ENCODE measurements around the gene MARVELD1. TPM values are rescaled to one million over a fixed set of nuclear protein-coding genes. Genes with fewer than 3 reads are reported as not detected.

MARVELD1 gene
- total RNA-seq, 2 experiments from 2014 or later = 2.6 to 3.3 TPM

GRCh38 chr10:97737770-97738265 is 24.3 kb downstream of the MARVELD1 start:
- Mint-ChIP-seq H3K27me3 (no peaks in the 10 kb centered on the region), H3K9me3 (no peaks in the 10 kb centered on the region), H3K36me3 (peaks cover 20% of the 10 kb centered on the region), H3K4me3 (peak overlapping the region; percentile 96), H3K27ac (peak overlapping the region; percentile 97), H3K4me1 (peaks cover 32% of the 10 kb centered on the region)
- peak; percentile 10 for ATAC-seq (ENCODE audit: low read depth)
- no peak for DNase-seq
- POLR2A ChIA-PET = interaction anchor here (0.6 to 0.9 kb wide), 2 partner anchors 16 to 1878 kb away, joined by 3 read pairs; no protein-coding TSS in a partner anchor

GRCh38 chr10:97738616-97739015 is 25.1 kb downstream of the MARVELD1 start:
- peaks cover 36% of the 10 kb centered on the region for H3K4me1 Mint-ChIP-seq

GRCh38 chr10:97740613-97741012 is 27.1 kb downstream of the MARVELD1 start:
- H3K36me3 Mint-ChIP-seq = peaks cover 33% of the 10 kb centered on the region
- H3K9me3 Mint-ChIP-seq = no peaks in the 10 kb centered on the region
- no peaks in the 10 kb centered on the region for H3K27me3 Mint-ChIP-seq
- peaks cover 37% of the 10 kb centered on the region for H3K4me1 Mint-ChIP-seq
- H3K4me3 Mint-ChIP-seq = no peak overlapping the region
- POLR2A ChIA-PET = no interaction called here
- ATAC-seq (ENCODE audit: low read depth) (no peak), DNase-seq (no peak)
- H3K27ac Mint-ChIP-seq = no peak overlapping the region

More at GRCh38 chr10:97738616-97739015, 25.1 kb downstream of the MARVELD1 start:
- Mint-ChIP-seq H3K27me3 (no peaks in the 10 kb centered on the region), H3K27ac (no peak overlapping the region), H3K36me3 (peaks cover 25% of the 10 kb centered on the region), H3K9me3 (no peaks in the 10 kb centered on the region), H3K4me3 (peak overlapping the region; percentile 96)
- POLR2A ChIA-PET = interaction anchor here (0.6 to 0.9 kb wide), 2 partner anchors 15 to 1877 kb away, joined by 3 read pairs; no protein-coding TSS in a partner anchor
- DNase-seq (no peak), ATAC-seq (ENCODE audit: low read depth) (no peak)

- Mint-ChIP-seq H3K4me3 (no peak overlapping the region), H3K36me3 (peaks cover 36% of the 10 kb centered on the region), H3K9me3 (no peaks in the 10 kb centered on the region), H3K27me3 (no peaks in the 10 kb centered on the region), H3K27ac (no peak overlapping the region), H3K4me1 (peaks cover 20% of the 10 kb centered on the region)
- POLR2A ChIA-PET = interaction anchor here (0.5 kb wide), 1 partner anchor 1872 kb away, joined by 3 read pairs; no protein-coding TSS in a partner anchor
- DNase-seq (no peak), ATAC-seq (ENCODE audit: low read depth) (no peak)
Measured at GRCh38 chr10:97743169-97743943, 29.8 kb downstream of the MARVELD1 start.

- no peak for ATAC-seq (ENCODE audit: low read depth)
- POLR2A ChIA-PET = no interaction called here
- peaks cover 16% of the 10 kb centered on the region for H3K4me1 Mint-ChIP-seq
- H3K36me3 Mint-ChIP-seq = peaks cover 35% of the 10 kb centered on the region
- H3K27me3 Mint-ChIP-seq = no peaks in the 10 kb centered on the region
- no peak overlapping the region for H3K4me3 Mint-ChIP-seq
- no peaks in the 10 kb centered on the region for H3K9me3 Mint-ChIP-seq
- no peak overlapping the region for H3K27ac Mint-ChIP-seq
- no peak for DNase-seq
Measured at GRCh38 chr10:97744405-97745035, 31.0 kb downstream of the MARVELD1 start.

- H3K4me3 Mint-ChIP-seq = no peak overlapping the region
- peaks cover 9% of the 10 kb centered on the region for H3K4me1 Mint-ChIP-seq
- H3K27me3 Mint-ChIP-seq = no peaks in the 10 kb centered on the region
- no peaks in the 10 kb centered on the region for H3K9me3 Mint-ChIP-seq
- peaks cover 23% of the 10 kb centered on the region for H3K36me3 Mint-ChIP-seq
- no peak for ATAC-seq (ENCODE audit: low read depth)
- no peak overlapping the region for H3K27ac Mint-ChIP-seq
- DNase-seq = no peak
- POLR2A ChIA-PET = interaction anchor here (0.6 to 1.2 kb wide), 2 partner anchors 11 to 719 kb away, joined by 4 to 6 read pairs; partner anchors contain the start of gene ZFYVE27
Measured at GRCh38 chr10:97747573-97747972, 34.0 kb downstream of the MARVELD1 start.

GRCh38 chr10:97748116-97748515 is 34.6 kb downstream of the MARVELD1 start:
- H3K4me3 Mint-ChIP-seq = no peak overlapping the region
- H3K4me1 Mint-ChIP-seq = peaks cover 7% of the 10 kb centered on the region
- DNase-seq = no peak
- no peak for ATAC-seq (ENCODE audit: low read depth)
- H3K36me3 Mint-ChIP-seq = peaks cover 20% of the 10 kb centered on the region
- POLR2A ChIA-PET = no interaction called here
- no peak overlapping the region for H3K27ac Mint-ChIP-seq
- no peaks in the 10 kb centered on the region for H3K9me3 Mint-ChIP-seq
- no peaks in the 10 kb centered on the region for H3K27me3 Mint-ChIP-seq

- DNase-seq = no peak
- ATAC-seq (ENCODE audit: low read depth) = no peak
- H3K27ac Mint-ChIP-seq = no peak overlapping the region
- POLR2A ChIA-PET = interaction anchor here (0.8 kb wide), 1 partner anchor 15 kb away, joined by 3 read pairs; no protein-coding TSS in a partner anchor
- H3K4me3 Mint-ChIP-seq = no peak overlapping the region
- peaks cover 11% of the 10 kb centered on the region for H3K36me3 Mint-ChIP-seq
- no peaks in the 10 kb centered on the region for H3K4me1 Mint-ChIP-seq
- no peaks in the 10 kb centered on the region for H3K9me3 Mint-ChIP-seq
- H3K27me3 Mint-ChIP-seq = no peaks in the 10 kb centered on the region
Measured at GRCh38 chr10:97752956-97753355, 39.4 kb downstream of the MARVELD1 start.

- Mint-ChIP-seq H3K36me3 (peaks cover 12% of the 10 kb centered on the region), H3K27ac (no peak overlapping the region), H3K27me3 (no peaks in the 10 kb centered on the region), H3K9me3 (no peaks in the 10 kb centered on the region), H3K4me1 (no peaks in the 10 kb centered on the region), H3K4me3 (no peak overlapping the region)
- ATAC-seq (ENCODE audit: low read depth) (no peak), DNase-seq (no peak)
- POLR2A ChIA-PET = no interaction called here
Measured at GRCh38 chr10:97754726-97755125, 41.2 kb downstream of the MARVELD1 start.

- POLR2A ChIA-PET = interaction anchor here (0.6 kb wide), 1 partner anchor 13 kb away, joined by 3 read pairs; no protein-coding TSS in a partner anchor
- Mint-ChIP-seq H3K36me3 (peaks cover 15% of the 10 kb centered on the region), H3K4me3 (no peak overlapping the region), H3K4me1 (no peaks in the 10 kb centered on the region), H3K27ac (no peak overlapping the region), H3K27me3 (no peaks in the 10 kb centered on the region), H3K9me3 (no peaks in the 10 kb centered on the region)
- ATAC-seq (ENCODE audit: low read depth) (no peak), DNase-seq (no peak)
Measured at GRCh38 chr10:97755718-97756117, 42.2 kb downstream of the MARVELD1 start.

GRCh38 chr10:97757471-97757870 is 43.9 kb downstream of the MARVELD1 start:
- H3K27me3 Mint-ChIP-seq = no peaks in the 10 kb centered on the region
- no peaks in the 10 kb centered on the region for H3K4me1 Mint-ChIP-seq
- no peaks in the 10 kb centered on the region for H3K9me3 Mint-ChIP-seq
- no peak overlapping the region for H3K4me3 Mint-ChIP-seq
- ATAC-seq (ENCODE audit: low read depth) (no peak), DNase-seq (no peak)
- H3K27ac Mint-ChIP-seq = no peak overlapping the region
- POLR2A ChIA-PET = no interaction called here
- H3K36me3 Mint-ChIP-seq = peaks cover 19% of the 10 kb centered on the region

- no peak overlapping the region for H3K4me3 Mint-ChIP-seq
- ATAC-seq (ENCODE audit: low read depth) = peak; percentile 76
- H3K9me3 Mint-ChIP-seq = no peaks in the 10 kb centered on the region
- no peaks in the 10 kb centered on the region for H3K27me3 Mint-ChIP-seq
- H3K27ac Mint-ChIP-seq = no peak overlapping the region
- POLR2A ChIA-PET = no interaction called here
- peak; percentile 75 for DNase-seq
- H3K4me1 Mint-ChIP-seq = peaks cover 2% of the 10 kb centered on the region
- H3K36me3 Mint-ChIP-seq = peaks cover 19% of the 10 kb centered on the region
Measured at GRCh38 chr10:97759158-97759887, 45.8 kb downstream of the MARVELD1 start.

GRCh38 chr10:97759946-97760345 is 46.4 kb downstream of the MARVELD1 start:
- POLR2A ChIA-PET = no interaction called here
- ATAC-seq (ENCODE audit: low read depth) = no peak
- no peak for DNase-seq
- H3K27ac Mint-ChIP-seq = no peak overlapping the region
- H3K27me3 Mint-ChIP-seq = no peaks in the 10 kb centered on the region
- H3K4me3 Mint-ChIP-seq = no peak overlapping the region
- peaks cover 15% of the 10 kb centered on the region for H3K36me3 Mint-ChIP-seq
- peaks cover 6% of the 10 kb centered on the region for H3K4me1 Mint-ChIP-seq
- no peaks in the 10 kb centered on the region for H3K9me3 Mint-ChIP-seq

All from activated naive CD8-positive, alpha-beta T cell treated with anti-CD3 and anti-CD28 coated beads, Interleukin-2, amount 10 ng/mL, durations not matched to agents 7 days and 5 days (primary cell).